Measurements from ENCODE around the gene MCM9. TPM values are rescaled to one million over a fixed set of nuclear protein-coding genes. Genes with fewer than 3 reads are reported as not detected.
A peak's percentile ranks its signal among the peaks of the same experiment; 100 is the strongest.

The MCM9 gene
- total RNA-seq, 1 experiment from 2014 or later = 18.6 TPM

DNA sequence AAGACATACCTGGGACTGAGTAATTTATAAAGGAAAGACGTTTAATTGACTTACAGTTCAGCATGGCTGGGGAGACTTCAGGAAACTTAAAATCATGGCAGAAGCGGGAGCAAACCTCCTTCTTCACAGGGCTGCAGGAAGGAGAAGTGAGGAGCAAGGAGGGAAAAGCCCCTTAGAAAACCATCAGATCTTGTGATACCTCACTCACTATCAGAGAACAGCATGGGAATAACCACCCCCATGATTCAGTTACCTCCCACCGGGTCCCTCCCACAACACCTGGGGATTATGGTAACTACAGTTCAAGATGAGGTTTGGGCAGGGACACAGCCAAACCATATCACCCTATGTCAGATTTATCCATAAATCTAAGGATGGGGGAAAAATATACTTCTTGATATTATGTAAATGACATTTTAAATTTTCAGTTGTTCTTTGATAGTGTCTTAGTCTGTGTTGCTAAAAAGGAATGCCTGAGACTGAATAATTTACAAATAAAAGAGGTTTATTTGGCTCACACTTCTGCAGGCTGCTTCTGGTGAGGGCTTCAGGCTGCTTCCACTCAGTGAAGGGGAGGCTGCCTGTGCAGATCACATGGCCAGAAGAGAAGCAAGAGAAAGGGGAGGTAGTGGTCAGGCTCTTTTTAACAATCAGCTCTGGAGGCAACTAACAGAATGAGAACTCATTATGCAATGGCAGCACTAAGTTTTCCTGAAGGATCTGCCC, 1.2 kb upstream of the MCM9 start:
- Histone ChIP-seq H4K91ac (ENCODE audit: insufficient read length, low read depth, low read length) (no peak overlapping the region), H3K9me3 (ENCODE audit: control insufficient read depth, low read depth, low read length) (no peaks in the 10 kb centered on the region), H3K56ac (ENCODE audit: insufficient read length, low read depth, low read length) (no peak overlapping the region), H3K14ac (ENCODE audit: insufficient read depth, low read length) (no peak overlapping the region), H3K4ac (ENCODE audit: low read depth, low read length) (no peak overlapping the region), H2BK15ac (ENCODE audit: low read depth, low read length) (no peak overlapping the region), H3K79me1 (ENCODE audit: insufficient read depth, low read depth, low read length, poor library complexity, severe bottlenecking) (no peaks in the 10 kb centered on the region), H2BK20ac (ENCODE audit: low read depth, low read length, poor library complexity, severe bottlenecking) (no peak overlapping the region), H3K9ac (ENCODE audit: extremely low read depth, insufficient read length, low read length) (no peak overlapping the region), H2AK5ac (ENCODE audit: insufficient read length, low read length) (no peak overlapping the region), H3K23me2 (ENCODE audit: insufficient read length, low read depth, low read length, poor library complexity, severe bottlenecking) (peaks cover 4% of the 10 kb centered on the region), H2AFZ (ENCODE audit: low read length) (no peak overlapping the region), H4K8ac (replicated peaks; ENCODE audit: insufficient read length, low read depth, low read length) (no peak overlapping the region), H3K27me3 (ENCODE audit: insufficient read depth, low read length) (no peaks in the 10 kb centered on the region), H3K27ac (ENCODE audit: insufficient read length, low read depth, low read length) (no peak overlapping the region), H3K79me2 (ENCODE audit: insufficient read depth, low read length) (no peaks in the 10 kb centered on the region; the same call in 1 of the 2 replicates), H3K4me2 (ENCODE audit: insufficient read depth, insufficient read length, low read length) (no peak overlapping the region), H3K18ac (ENCODE audit: insufficient read length, low read depth, low read length) (no peak overlapping the region), H2BK5ac (ENCODE audit: insufficient read length, low read length) (no peak overlapping the region), H3K23ac (ENCODE audit: insufficient read length, low read depth, low read length) (no peak overlapping the region), H3K4me1 (ENCODE audit: insufficient read depth, low read length) (no peaks in the 10 kb centered on the region), H4K5ac (ENCODE audit: insufficient read length, low read depth, low read length) (no peak overlapping the region), H2BK120ac (ENCODE audit: low read depth, low read length, poor library complexity, severe bottlenecking) (no peak overlapping the region), H4K20me1 (ENCODE audit: control insufficient read depth, insufficient read depth, insufficient read length) (no peaks in the 10 kb centered on the region), H2BK12ac (ENCODE audit: insufficient read length, low read depth, low read length) (no peak overlapping the region), H3T11ph (ENCODE audit: low read length) (no peak overlapping the region)
- H3K36me3 Mint-ChIP-seq (ENCODE audit: insufficient read depth in 1 of 3, low read depth in 3 of 3) = peaks cover 28 to 67% (median 33%) of the 10 kb centered on the region in 3 experiments
- peaks cover 22 to 25% of the 10 kb centered on the region in 2 experiments for H3K9me3 Mint-ChIP-seq
- TF ChIP-seq CTCF (conservative IDR thresholded peaks at IDR 0.05) = no peak
- no peaks in the 10 kb centered on the region for H3K27me3 Mint-ChIP-seq (ENCODE audit: low read depth)
- peaks cover 18 to 19% of the 10 kb centered on the region in 2 experiments for H3K4me1 Mint-ChIP-seq
- no CpG with 5 or more reads among the region's 3 CpGs for whole genome bisulfite sequencing (ENCODE audit: extremely low coverage, insufficient read length, low lambda C conversion rate)
- no peak for DNase-seq
- peak overlapping the region; percentile 2 to 98 (median 56); a peak in 3 of 7 replicates for H3K27ac Mint-ChIP-seq
- peak overlapping the region; percentile 86 to 95 for H3K4me3 Mint-ChIP-seq

All from H9 (cell line).